ENCODE measurements around the gene GLIS1. TPM values are rescaled to one million over a fixed set of nuclear protein-coding genes. Genes with fewer than 3 reads are reported as not detected.

The GLIS1 gene
- polyA plus RNA-seq, 1 donor (not counting 4 experiments of a cell fraction or from before 2014, with no cell fraction given) = not detected

DNA sequence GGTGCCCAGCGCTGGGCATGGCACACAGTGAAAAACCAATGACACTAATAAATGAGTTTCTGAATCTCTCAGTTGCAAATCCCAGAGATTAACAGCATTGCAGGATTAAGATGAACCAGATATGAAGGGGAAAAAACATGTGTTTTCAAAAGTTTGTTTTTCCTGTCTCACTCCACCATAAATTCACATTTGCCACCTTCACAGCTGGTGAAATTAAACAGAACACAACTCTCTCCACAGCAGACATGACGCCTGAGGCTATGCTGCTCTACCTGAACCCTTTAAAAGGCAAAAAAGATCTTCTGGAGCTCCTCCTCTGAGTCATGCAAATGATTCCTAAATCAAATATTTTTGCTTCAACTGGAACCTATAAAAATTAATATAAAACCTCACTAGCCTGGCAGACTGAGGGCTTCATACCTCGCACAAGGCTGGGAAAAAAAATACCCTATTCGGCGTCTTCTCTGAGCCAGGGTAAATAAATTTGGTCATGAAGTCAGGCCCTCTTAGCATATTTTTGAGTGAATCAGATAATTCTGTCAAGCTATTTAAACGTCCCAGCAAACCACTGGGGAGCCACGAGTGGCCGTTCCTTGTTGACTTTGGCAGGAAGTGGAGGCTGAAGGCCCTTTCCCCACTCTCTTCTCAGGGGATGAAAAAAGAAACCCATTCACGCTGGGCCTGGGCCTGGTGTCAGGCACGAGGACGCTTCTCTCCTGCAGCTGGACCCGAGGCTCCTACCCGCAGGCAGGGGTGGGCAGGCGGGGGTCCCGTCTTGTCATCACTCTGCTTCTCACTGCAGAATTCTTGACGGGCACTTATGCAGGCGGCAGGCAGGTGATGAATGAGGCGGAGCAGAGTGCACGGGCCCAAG, 226.8 kb downstream of the GLIS1 start:
- Histone ChIP-seq H3K27me3 (ENCODE audit: control insufficient read depth, extremely low read depth, insufficient read depth, low read length) (peaks cover 14% of the 10 kb centered on the region), H3K9me3 (ENCODE audit: control insufficient read depth, low read depth, low read length) (no peaks in the 10 kb centered on the region), H3K9ac (ENCODE audit: control insufficient read depth, extremely low read depth, insufficient read depth, low read length) (no peak overlapping the region), H3K9me1 (ENCODE audit: control insufficient read depth, extremely low read depth, insufficient read depth, low read length) (no peaks in the 10 kb centered on the region), H3K79me2 (ENCODE audit: control insufficient read depth, insufficient read depth, low read length) (no peaks in the 10 kb centered on the region), H4K20me1 (ENCODE audit: control insufficient read depth, extremely low read depth, insufficient read depth, low read length) (no peaks in the 10 kb centered on the region), H3K4me2 (ENCODE audit: control insufficient read depth, extremely low read depth, insufficient read depth, low read depth, low read length) (no peak overlapping the region), H3K4me1 (ENCODE audit: control insufficient read depth, extremely low read depth, insufficient read depth, low read length) (peaks cover 4% of the 10 kb centered on the region), H3K4me3 (ENCODE audit: control insufficient read depth in 2 of 3, extremely low read depth in 1 of 3, insufficient read depth in 2 of 3, low read depth in 1 of 3, low read length in 3 of 3) (no peak overlapping the region), H3K36me3 (ENCODE audit: control insufficient read depth in 2 of 2, extremely low read depth in 1 of 2, insufficient read depth in 2 of 2, low read length in 2 of 2) (no peaks in the 10 kb centered on the region), H3K27ac (ENCODE audit: control insufficient read depth, insufficient read depth, low read length) (no peak overlapping the region), H2AFZ (ENCODE audit: control insufficient read depth, low read length) (no peak overlapping the region)
- dilution Hi-C loops (cut with MboI; ENCODE audit: extremely low pct_ligation_motif_present, low sequenced_read_pairs) = no loop called here
- DNase-seq (ENCODE audit: low read depth, low spot score) (no peak), FAIRE-seq (no peak)
- no peak for TF ChIP-seq EZH2 (IDR thresholded peaks at IDR 0.05; ENCODE audit: low read length)
- TF ChIP-seq, protein P1, sequence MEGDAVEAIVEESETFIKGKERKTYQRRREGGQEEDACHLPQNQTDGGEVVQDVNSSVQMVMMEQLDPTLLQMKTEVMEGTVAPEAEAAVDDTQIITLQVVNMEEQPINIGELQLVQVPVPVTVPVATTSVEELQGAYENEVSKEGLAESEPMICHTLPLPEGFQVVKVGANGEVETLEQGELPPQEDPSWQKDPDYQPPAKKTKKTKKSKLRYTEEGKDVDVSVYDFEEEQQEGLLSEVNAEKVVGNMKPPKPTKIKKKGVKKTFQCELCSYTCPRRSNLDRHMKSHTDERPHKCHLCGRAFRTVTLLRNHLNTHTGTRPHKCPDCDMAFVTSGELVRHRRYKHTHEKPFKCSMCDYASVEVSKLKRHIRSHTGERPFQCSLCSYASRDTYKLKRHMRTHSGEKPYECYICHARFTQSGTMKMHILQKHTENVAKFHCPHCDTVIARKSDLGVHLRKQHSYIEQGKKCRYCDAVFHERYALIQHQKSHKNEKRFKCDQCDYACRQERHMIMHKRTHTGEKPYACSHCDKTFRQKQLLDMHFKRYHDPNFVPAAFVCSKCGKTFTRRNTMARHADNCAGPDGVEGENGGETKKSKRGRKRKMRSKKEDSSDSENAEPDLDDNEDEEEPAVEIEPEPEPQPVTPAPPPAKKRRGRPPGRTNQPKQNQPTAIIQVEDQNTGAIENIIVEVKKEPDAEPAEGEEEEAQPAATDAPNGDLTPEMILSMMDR (optimal IDR thresholded peaks at IDR 0.05 in 1 of 3, IDR thresholded peaks at IDR 0.05 in 1 of 3, conservative IDR thresholded peaks at IDR 0.05 in 1 of 3; ENCODE audit: extremely low read depth in 1 of 3, insufficient read depth in 2 of 3, low read length in 3 of 3) = no peak

DNA sequence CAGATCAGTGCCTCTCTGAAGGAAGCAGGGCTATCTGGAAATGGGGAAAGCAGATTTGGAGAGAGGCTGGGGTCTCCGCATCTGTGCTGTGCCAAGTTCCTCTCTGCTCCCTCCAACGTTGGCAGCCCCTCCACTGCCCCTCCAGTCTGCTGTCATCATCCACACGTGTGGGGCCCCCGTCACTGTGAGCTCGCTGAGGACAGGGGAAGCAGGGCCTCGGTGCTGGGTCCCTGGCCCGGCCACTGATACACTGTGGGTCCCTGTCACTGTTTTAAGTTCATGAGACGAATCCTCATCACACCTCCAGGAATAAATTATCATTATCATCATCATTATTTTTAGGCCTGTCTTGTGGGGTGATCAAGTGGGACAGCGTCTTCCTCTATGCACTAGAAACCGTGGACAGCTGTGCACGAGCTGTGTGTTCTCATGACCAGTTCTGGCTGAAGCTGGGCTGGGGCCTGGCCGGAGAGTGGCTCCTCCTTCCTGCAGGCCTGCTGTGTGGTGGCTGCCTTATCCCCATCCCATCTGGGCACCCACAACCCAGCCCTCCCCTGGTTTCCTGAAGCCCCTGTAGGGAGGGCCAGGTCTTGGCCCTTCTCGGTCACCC, 227.5 kb downstream of the GLIS1 start:
- Histone ChIP-seq H3K4me3 (ENCODE audit: control insufficient read depth in 2 of 3, extremely low read depth in 1 of 3, insufficient read depth in 2 of 3, low read depth in 1 of 3, low read length in 3 of 3) (no peak overlapping the region), H4K20me1 (ENCODE audit: control insufficient read depth, extremely low read depth, insufficient read depth, low read length) (no peaks in the 10 kb centered on the region), H3K4me1 (ENCODE audit: control insufficient read depth, extremely low read depth, insufficient read depth, low read length) (peaks cover 4% of the 10 kb centered on the region), H3K9me3 (ENCODE audit: control insufficient read depth, low read depth, low read length) (no peaks in the 10 kb centered on the region), H3K9ac (ENCODE audit: control insufficient read depth, extremely low read depth, insufficient read depth, low read length) (no peak overlapping the region), H2AFZ (ENCODE audit: control insufficient read depth, low read length) (no peak overlapping the region), H3K27ac (ENCODE audit: control insufficient read depth, insufficient read depth, low read length) (no peak overlapping the region), H3K9me1 (ENCODE audit: control insufficient read depth, extremely low read depth, insufficient read depth, low read length) (no peaks in the 10 kb centered on the region), H3K36me3 (ENCODE audit: control insufficient read depth in 2 of 2, extremely low read depth in 1 of 2, insufficient read depth in 2 of 2, low read length in 2 of 2) (no peaks in the 10 kb centered on the region), H3K79me2 (ENCODE audit: control insufficient read depth, insufficient read depth, low read length) (no peaks in the 10 kb centered on the region), H3K27me3 (ENCODE audit: control insufficient read depth, extremely low read depth, insufficient read depth, low read length) (peaks cover 14% of the 10 kb centered on the region), H3K4me2 (ENCODE audit: control insufficient read depth, extremely low read depth, insufficient read depth, low read depth, low read length) (no peak overlapping the region)
- dilution Hi-C loops (cut with MboI; ENCODE audit: extremely low pct_ligation_motif_present, low sequenced_read_pairs) = no loop called here
- TF ChIP-seq EZH2 (IDR thresholded peaks at IDR 0.05; ENCODE audit: low read length) = no peak
- TF ChIP-seq, protein P1 (optimal IDR thresholded peaks at IDR 0.05 in 1 of 3, IDR thresholded peaks at IDR 0.05 in 1 of 3, conservative IDR thresholded peaks at IDR 0.05 in 1 of 3; ENCODE audit: extremely low read depth in 1 of 3, insufficient read depth in 2 of 3, low read length in 3 of 3) = no peak
- FAIRE-seq (no peak), DNase-seq (ENCODE audit: low read depth, low spot score) (no peak)

All from keratinocyte (primary cell).